Measurements from ENCODE around the gene USP40.

USP40 gene

DNA sequence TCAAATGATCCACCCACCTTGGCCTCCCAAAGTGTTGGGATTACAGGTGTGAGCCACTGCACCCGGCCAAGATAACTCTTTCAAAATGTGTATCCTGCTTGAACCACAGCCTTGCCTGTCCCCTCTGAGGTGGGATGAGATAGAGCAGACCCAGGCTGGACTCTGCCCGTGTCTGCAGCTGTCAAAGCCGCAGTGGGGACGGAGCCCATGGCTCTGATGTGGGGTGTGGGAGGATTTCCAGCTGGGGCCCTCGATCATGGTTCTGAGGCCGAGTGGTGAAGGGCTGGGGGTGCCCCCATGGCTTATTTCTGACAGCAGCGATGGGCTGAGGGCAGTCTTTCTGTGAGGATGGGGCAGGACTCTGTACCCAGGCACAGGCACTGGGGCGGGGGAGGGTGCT is 107.8 kb downstream of the USP40 start:
- H3K23ac ChIP-seq (ENCODE audit: low read depth, low read length, poor library complexity): no peak overlapping the region
- no peak overlapping the region for H3K4me2 ChIP-seq (ENCODE audit: insufficient read depth, low read length, poor library complexity, severe bottlenecking)
- no peak overlapping the region for H2BK15ac ChIP-seq (ENCODE audit: low read length)
- no peak overlapping the region for H2AK5ac ChIP-seq (ENCODE audit: low read depth, low read length)
- no peak for DNase-seq (ENCODE audit: low spot score)
- peaks cover 39 to 82% of the 10 kb centered on the region in 2 donors for H3K36me3 ChIP-seq (replicated peaks in 1 of 2; ENCODE audit: control insufficient read depth in 2 of 2, insufficient read depth in 2 of 2, low read length in 2 of 2)
- H3K4me1 ChIP-seq (ENCODE audit: control insufficient read depth in 2 of 2, insufficient read depth in 1 of 2, low read depth in 1 of 2, low read length in 2 of 2): peaks cover 0 to 8% of the 10 kb centered on the region in 2 donors
- no peak overlapping the region for H3K27ac ChIP-seq (replicated peaks; ENCODE audit: low read length)
- no CpG with 5 or more reads among the region's 8 CpGs for WGBS, 2 donors (ENCODE audit: extremely low coverage in 2 of 2, insufficient read length in 2 of 2, insufficient replicate concordance in 1 of 2)
- H2BK5ac ChIP-seq (ENCODE audit: low read length): no peak overlapping the region
- no peak overlapping the region for H3K14ac ChIP-seq (ENCODE audit: low read length)
- no peak overlapping the region for H4K8ac ChIP-seq (ENCODE audit: low read depth, low read length)
- H3K9ac ChIP-seq (ENCODE audit: low read depth, low read length, poor library complexity): no peak overlapping the region
- H3K4ac ChIP-seq (ENCODE audit: low read length): no peak overlapping the region
- H3K79me1 ChIP-seq (ENCODE audit: low read depth, low read length): no peaks in the 10 kb centered on the region
- no peak overlapping the region for H2AFZ ChIP-seq (ENCODE audit: low read length)
- H2BK120ac ChIP-seq (ENCODE audit: low read depth, low read length): no peak overlapping the region
- no peak overlapping the region for H3K4me3 ChIP-seq (ENCODE audit: low read length in 2 of 2)
- no peak overlapping the region for H4K91ac ChIP-seq (ENCODE audit: low read depth, low read length, poor library complexity)
- H3K18ac ChIP-seq (ENCODE audit: low read length): no peak overlapping the region
- no peak overlapping the region for H2BK12ac ChIP-seq (ENCODE audit: low read length)
- no peaks in the 10 kb centered on the region for H3K9me3 ChIP-seq (replicated peaks in 1 of 2; ENCODE audit: control insufficient read depth in 2 of 2, insufficient read depth in 1 of 2, low read depth in 1 of 2, low read length in 2 of 2)
- no peaks in the 10 kb centered on the region for H3K27me3 ChIP-seq (ENCODE audit: control insufficient read depth in 3 of 3, insufficient read depth in 3 of 3, low read depth in 1 of 3, low read length in 3 of 3)

DNA sequence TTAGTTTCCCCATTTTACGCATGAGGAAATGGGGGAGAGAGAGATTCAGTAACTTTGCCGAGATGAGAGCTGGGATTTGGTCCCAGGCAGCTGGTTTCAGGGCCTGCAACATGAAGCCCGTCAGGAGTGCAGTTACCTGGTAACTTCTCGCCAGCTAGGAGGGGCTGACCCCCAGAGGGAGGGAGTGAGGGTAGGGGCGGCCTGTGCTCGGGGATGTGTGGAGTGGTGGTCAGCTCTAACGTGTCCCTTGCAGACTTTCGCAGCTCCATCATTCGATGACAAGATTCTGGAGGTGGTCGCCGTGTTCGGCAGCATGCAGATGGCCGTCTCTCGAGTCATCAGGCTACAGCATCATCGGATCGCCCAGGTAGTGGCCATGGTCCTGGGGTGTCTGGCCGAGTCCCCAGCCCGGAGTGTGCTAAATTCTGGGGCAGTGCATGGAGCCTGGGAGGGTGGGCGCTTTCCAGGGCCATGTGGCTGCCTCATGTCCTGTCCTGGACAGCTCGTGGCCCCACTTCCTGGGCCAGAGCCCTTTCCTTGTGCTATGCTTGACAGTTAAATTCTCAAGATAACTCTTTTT is 108.5 kb downstream of the USP40 start:
- H3K27me3 ChIP-seq (ENCODE audit: control insufficient read depth in 3 of 3, insufficient read depth in 3 of 3, low read depth in 1 of 3, low read length in 3 of 3): no peaks in the 10 kb centered on the region
- H3K79me1 ChIP-seq (ENCODE audit: low read depth, low read length): no peaks in the 10 kb centered on the region
- no peak overlapping the region for H2AFZ ChIP-seq (ENCODE audit: low read length)
- no peak overlapping the region for H2BK12ac ChIP-seq (ENCODE audit: low read length)
- H2BK15ac ChIP-seq (ENCODE audit: low read length): no peak overlapping the region
- DNase-seq (ENCODE audit: low spot score): no peak
- no peak overlapping the region for H3K4ac ChIP-seq (ENCODE audit: low read length)
- H3K9ac ChIP-seq (ENCODE audit: low read depth, low read length, poor library complexity): peak overlapping the region; percentile 24
- H3K9me3 ChIP-seq (replicated peaks in 1 of 2; ENCODE audit: control insufficient read depth in 2 of 2, insufficient read depth in 1 of 2, low read depth in 1 of 2, low read length in 2 of 2): no peaks in the 10 kb centered on the region
- no peak overlapping the region for H3K14ac ChIP-seq (ENCODE audit: low read length)
- no peak overlapping the region for H2BK5ac ChIP-seq (ENCODE audit: low read length)
- H3K23ac ChIP-seq (ENCODE audit: low read depth, low read length, poor library complexity): peak overlapping the region; percentile 82
- peaks cover 0 to 8% of the 10 kb centered on the region in 2 donors for H3K4me1 ChIP-seq (ENCODE audit: control insufficient read depth in 2 of 2, insufficient read depth in 1 of 2, low read depth in 1 of 2, low read length in 2 of 2)
- no CpG with 5 or more reads among the region's 20 CpGs for WGBS, 2 donors (ENCODE audit: extremely low coverage in 2 of 2, insufficient read length in 2 of 2, insufficient replicate concordance in 1 of 2)
- peaks cover 34 to 80% of the 10 kb centered on the region in 2 donors for H3K36me3 ChIP-seq (replicated peaks in 1 of 2; ENCODE audit: control insufficient read depth in 2 of 2, insufficient read depth in 2 of 2, low read length in 2 of 2)
- no peak overlapping the region for H3K4me3 ChIP-seq (ENCODE audit: low read length in 2 of 2)
- H2BK120ac ChIP-seq (ENCODE audit: low read depth, low read length): no peak overlapping the region
- peak overlapping the region; percentile 61 for H3K18ac ChIP-seq (ENCODE audit: low read length)
- no peak overlapping the region for H4K8ac ChIP-seq (ENCODE audit: low read depth, low read length)
- no peak overlapping the region for H4K91ac ChIP-seq (ENCODE audit: low read depth, low read length, poor library complexity)
- H3K4me2 ChIP-seq (ENCODE audit: insufficient read depth, low read length, poor library complexity, severe bottlenecking): no peak overlapping the region
- H3K27ac ChIP-seq (replicated peaks; ENCODE audit: low read length): no peak overlapping the region
- no peak overlapping the region for H2AK5ac ChIP-seq (ENCODE audit: low read depth, low read length)

DNA sequence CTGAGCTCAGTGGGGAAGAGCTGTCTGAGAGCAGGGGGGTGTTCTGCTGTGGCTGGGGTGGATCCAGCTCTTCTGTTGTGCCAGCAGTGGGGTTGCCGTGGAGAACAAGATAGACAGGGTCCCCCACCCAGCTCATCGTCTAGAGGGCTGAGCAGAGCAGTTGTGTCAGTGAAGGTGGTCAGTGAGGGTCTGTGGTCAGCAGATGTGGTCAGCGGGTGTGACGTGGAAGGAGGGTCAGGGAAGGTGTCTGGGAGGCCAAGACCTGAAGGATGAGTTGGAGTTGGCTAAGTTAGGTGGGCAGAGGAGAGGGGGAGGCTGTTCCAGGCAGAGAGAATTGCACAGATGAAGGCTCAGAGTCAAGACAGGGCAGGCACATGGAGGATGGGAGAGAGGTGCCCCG is 109.2 kb downstream of the USP40 start:
- Histone ChIP-seq H3K18ac (ENCODE audit: low read length) (peak overlapping the region; percentile 51), H2AK5ac (ENCODE audit: low read depth, low read length) (peak overlapping the region; percentile 41), H3K9me3 (replicated peaks in 1 of 2; ENCODE audit: control insufficient read depth in 2 of 2, insufficient read depth in 1 of 2, low read depth in 1 of 2, low read length in 2 of 2) (no peaks in the 10 kb centered on the region), H3K4me2 (ENCODE audit: insufficient read depth, low read length, poor library complexity, severe bottlenecking) (no peak overlapping the region), H3K27ac (replicated peaks; ENCODE audit: low read length) (no peak overlapping the region), H3K79me1 (ENCODE audit: low read depth, low read length) (no peaks in the 10 kb centered on the region), H3K9ac (ENCODE audit: low read depth, low read length, poor library complexity) (peak overlapping the region; percentile 63), H2BK120ac (ENCODE audit: low read depth, low read length) (no peak overlapping the region), H3K4me1 (ENCODE audit: control insufficient read depth in 2 of 2, insufficient read depth in 1 of 2, low read depth in 1 of 2, low read length in 2 of 2) (peaks cover 0 to 8% of the 10 kb centered on the region in 2 donors), H2BK12ac (ENCODE audit: low read length) (no peak overlapping the region), H2AFZ (ENCODE audit: low read length) (no peak overlapping the region), H3K36me3 (replicated peaks in 1 of 2; ENCODE audit: control insufficient read depth in 2 of 2, insufficient read depth in 2 of 2, low read length in 2 of 2) (peaks cover 32 to 78% of the 10 kb centered on the region in 2 donors), H3K27me3 (ENCODE audit: control insufficient read depth in 3 of 3, insufficient read depth in 3 of 3, low read depth in 1 of 3, low read length in 3 of 3) (no peaks in the 10 kb centered on the region), H4K91ac (ENCODE audit: low read depth, low read length, poor library complexity) (no peak overlapping the region), H4K8ac (ENCODE audit: low read depth, low read length) (peak overlapping the region; percentile 85), H3K14ac (ENCODE audit: low read length) (no peak overlapping the region), H2BK15ac (ENCODE audit: low read length) (no peak overlapping the region), H3K23ac (ENCODE audit: low read depth, low read length, poor library complexity) (peak overlapping the region; percentile 57), H3K4me3 (ENCODE audit: low read length in 2 of 2) (no peak overlapping the region), H2BK5ac (ENCODE audit: low read length) (no peak overlapping the region), H3K4ac (ENCODE audit: low read length) (no peak overlapping the region)
- no peak for DNase-seq (ENCODE audit: low spot score)
- no CpG with 5 or more reads among the region's 5 CpGs for WGBS, 2 donors (ENCODE audit: extremely low coverage in 2 of 2, insufficient read length in 2 of 2, insufficient replicate concordance in 1 of 2)

DNA sequence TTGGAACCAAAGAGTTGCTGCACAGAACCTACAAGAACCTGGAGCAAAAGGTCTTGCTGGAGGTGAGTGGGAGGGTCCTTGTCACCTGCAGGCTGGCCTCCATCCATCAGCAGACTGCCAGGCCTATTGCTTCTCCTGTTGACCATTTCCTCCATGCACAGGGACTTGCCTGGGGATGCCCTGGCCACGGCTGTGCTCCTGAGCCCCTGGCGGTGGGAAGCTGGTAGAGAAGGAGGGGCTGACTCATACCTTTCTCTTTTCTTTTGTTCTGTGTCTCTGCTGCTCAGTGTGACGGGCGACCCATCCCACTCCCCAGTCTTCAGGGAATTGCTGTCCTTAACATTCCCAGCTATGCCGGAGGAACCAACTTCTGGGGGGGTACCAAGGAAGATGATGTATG is 109.6 kb downstream of the USP40 start:
- Histone ChIP-seq H2BK12ac (ENCODE audit: low read length) (no peak overlapping the region), H3K4ac (ENCODE audit: low read length) (no peak overlapping the region), H3K9ac (ENCODE audit: low read depth, low read length, poor library complexity) (no peak overlapping the region), H3K14ac (ENCODE audit: low read length) (no peak overlapping the region), H3K4me3 (ENCODE audit: low read length in 2 of 2) (no peak overlapping the region), H3K79me1 (ENCODE audit: low read depth, low read length) (no peaks in the 10 kb centered on the region), H4K91ac (ENCODE audit: low read depth, low read length, poor library complexity) (no peak overlapping the region), H2BK120ac (ENCODE audit: low read depth, low read length) (no peak overlapping the region), H3K4me2 (ENCODE audit: insufficient read depth, low read length, poor library complexity, severe bottlenecking) (no peak overlapping the region), H3K9me3 (replicated peaks in 1 of 2; ENCODE audit: control insufficient read depth in 2 of 2, insufficient read depth in 1 of 2, low read depth in 1 of 2, low read length in 2 of 2) (no peaks in the 10 kb centered on the region), H3K27ac (replicated peaks; ENCODE audit: low read length) (no peak overlapping the region), H2AK5ac (ENCODE audit: low read depth, low read length) (peak overlapping the region; percentile 41), H4K8ac (ENCODE audit: low read depth, low read length) (no peak overlapping the region), H3K23ac (ENCODE audit: low read depth, low read length, poor library complexity) (peak overlapping the region; percentile 57), H3K27me3 (ENCODE audit: control insufficient read depth in 3 of 3, insufficient read depth in 3 of 3, low read depth in 1 of 3, low read length in 3 of 3) (no peaks in the 10 kb centered on the region), H2BK15ac (ENCODE audit: low read length) (no peak overlapping the region), H2BK5ac (ENCODE audit: low read length) (no peak overlapping the region), H2AFZ (ENCODE audit: low read length) (no peak overlapping the region), H3K4me1 (ENCODE audit: control insufficient read depth in 2 of 2, insufficient read depth in 1 of 2, low read depth in 1 of 2, low read length in 2 of 2) (peaks cover 0 to 10% of the 10 kb centered on the region in 2 donors), H3K18ac (ENCODE audit: low read length) (peak overlapping the region; percentile 13), H3K36me3 (replicated peaks in 1 of 2; ENCODE audit: control insufficient read depth in 2 of 2, insufficient read depth in 2 of 2, low read length in 2 of 2) (peaks cover 33 to 78% of the 10 kb centered on the region in 2 donors)
- no CpG with 5 or more reads among the region's 5 CpGs for WGBS, 2 donors (ENCODE audit: extremely low coverage in 2 of 2, insufficient read length in 2 of 2, insufficient replicate concordance in 1 of 2)
- no peak for DNase-seq (ENCODE audit: low spot score)

Measured in neuronal stem cell (in vitro differentiated cells).